ENCODE measurements around the gene PDE4D.

- TF ChIP-seq EZH2 (IDR thresholded peaks at IDR 0.05; ENCODE audit: insufficient read depth, poor library complexity, severe bottlenecking) (no peak), EZH2phosphoT487 (IDR thresholded peaks at IDR 0.05; ENCODE audit: insufficient read depth, low read depth) (no peak)
Observed at GRCh38 chr5:59330680-59331079, 562.8 kb downstream of the PDE4D start.

Data from GM23248 (cell line).